GM10248 (cell line): Measurements from ENCODE around the gene WEE1.

ENCODE experiments used
- CTCF ChIA-PET: fragments of 300-600 bp; sonication (Branson Sonifier 250); formaldehyde crosslinking; extraction: SDS; loops from one replicate; lab custom pipeline; 2021; ENCODE audit warnings: antibody characterized with exemption; lab: Yijun Ruan, JAX
- POLR2A ChIA-PET: fragments of 350-650 bp; sonication (Branson Sonifier 250); formaldehyde crosslinking; extraction: SDS; loops from one replicate; lab custom pipeline; 2020; ENCODE audit warnings: antibody characterized with exemption; lab: Yijun Ruan, JAX
- DNase-seq: peaks from one replicate; pipeline ENCODE4 v3.0.0; 2012; ENCODE audit errors: extremely low spot score
- TF ChIP-seq, protein P1 (sequence below): IDR thresholded peaks from 2 replicates; pipeline ENCODE4 v1.5.1; 2012; ENCODE audit warnings: mild to moderate bottlenecking, low read depth; ENCODE audit errors: extremely low read depth, missing control alignments, control extremely low read depth

WEE1 gene

GRCh38 chr11:9573052-9573774 lies at the start of gene WEE1:
TSS of gene WEE1 (plus strand) at chr11:9573670. CDS start at chr11:9573934, 264 bp downstream.
- ChIA-PET CTCF (interaction anchor here (0.8 to 2.6 kb wide), 10 partner anchors 11 to 186 kb away, joined by 3 to 11 read pairs (median 6); no protein-coding TSS in a partner anchor), POLR2A (interaction anchor here (0.5 to 1.6 kb wide), 11 partner anchors 12 to 229 kb away, joined by 3 to 5 read pairs (median 3); partner anchors contain the start of gene ZNF143)
- TF ChIP-seq, protein P1, sequence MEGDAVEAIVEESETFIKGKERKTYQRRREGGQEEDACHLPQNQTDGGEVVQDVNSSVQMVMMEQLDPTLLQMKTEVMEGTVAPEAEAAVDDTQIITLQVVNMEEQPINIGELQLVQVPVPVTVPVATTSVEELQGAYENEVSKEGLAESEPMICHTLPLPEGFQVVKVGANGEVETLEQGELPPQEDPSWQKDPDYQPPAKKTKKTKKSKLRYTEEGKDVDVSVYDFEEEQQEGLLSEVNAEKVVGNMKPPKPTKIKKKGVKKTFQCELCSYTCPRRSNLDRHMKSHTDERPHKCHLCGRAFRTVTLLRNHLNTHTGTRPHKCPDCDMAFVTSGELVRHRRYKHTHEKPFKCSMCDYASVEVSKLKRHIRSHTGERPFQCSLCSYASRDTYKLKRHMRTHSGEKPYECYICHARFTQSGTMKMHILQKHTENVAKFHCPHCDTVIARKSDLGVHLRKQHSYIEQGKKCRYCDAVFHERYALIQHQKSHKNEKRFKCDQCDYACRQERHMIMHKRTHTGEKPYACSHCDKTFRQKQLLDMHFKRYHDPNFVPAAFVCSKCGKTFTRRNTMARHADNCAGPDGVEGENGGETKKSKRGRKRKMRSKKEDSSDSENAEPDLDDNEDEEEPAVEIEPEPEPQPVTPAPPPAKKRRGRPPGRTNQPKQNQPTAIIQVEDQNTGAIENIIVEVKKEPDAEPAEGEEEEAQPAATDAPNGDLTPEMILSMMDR, result no peak
- peak; percentile 98 for DNase-seq

DNA sequence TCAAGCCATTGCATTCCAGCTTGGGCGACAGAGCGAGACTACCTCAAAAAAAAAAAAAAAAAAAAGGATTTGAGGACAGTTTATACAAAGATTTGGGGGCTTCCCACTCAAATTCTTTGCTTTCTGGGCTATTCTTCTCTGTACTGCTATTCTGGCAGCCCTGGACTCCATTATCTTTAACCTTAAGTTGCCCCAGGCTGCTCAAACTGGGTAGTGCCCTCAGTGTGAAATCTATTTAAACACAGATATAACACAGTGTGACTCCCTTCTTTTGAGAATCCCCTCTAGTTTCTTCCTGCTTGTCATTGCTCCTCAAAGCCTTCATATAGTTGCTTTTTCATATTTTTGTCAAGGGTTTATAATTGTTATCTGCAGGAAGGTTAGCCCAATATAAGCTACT lies 49.5 kb upstream of the WEE1 start:
- no peak for DNase-seq
- TF ChIP-seq, protein P1, result no peak
- POLR2A ChIA-PET, result no interaction called here
- CTCF ChIA-PET, result interaction anchor here (2.5 to 5.9 kb wide), 2 partner anchors 11 to 17 kb away, joined by 12 to 46 read pairs; no protein-coding TSS in a partner anchor

GRCh38 chr11:9525116-9525515 lies 48.4 kb upstream of the WEE1 start:
- TF ChIP-seq, protein P1, result no peak
- POLR2A ChIA-PET, result no interaction called here
- no peak for DNase-seq
- CTCF ChIA-PET, result interaction anchor here (0.6 to 5.9 kb wide), 4 partner anchors 10 to 27 kb away, joined by 3 to 46 read pairs (median 5); no protein-coding TSS in a partner anchor

- DNase-seq, result no peak
- ChIA-PET POLR2A (no interaction called here), CTCF (no interaction called here)
- TF ChIP-seq, protein P1, result no peak
These were observed 45.9 kb upstream of the WEE1 start for GRCh38 chr11:9527481-9528135.

- ChIA-PET CTCF (no interaction called here), POLR2A (no interaction called here)
- no peak for DNase-seq
- TF ChIP-seq, protein P1, result no peak
These were observed 45.4 kb upstream of the WEE1 start for GRCh38 chr11:9528136-9528501.

- CTCF ChIA-PET, result interaction anchor here (1.6 to 2.1 kb wide), 2 partner anchors 22 to 53 kb away, joined by 3 to 11 read pairs; no protein-coding TSS in a partner anchor
- DNase-seq, result no peak
- POLR2A ChIA-PET, result no interaction called here
- TF ChIP-seq, protein P1, result no peak
These were observed 44.7 kb upstream of the WEE1 start for GRCh38 chr11:9528573-9529333.
